GM19463 (cell line): ENCODE measurements around the gene COL6A6.
"Not testable (repeated sequence)": the region's sequence is repeated elsewhere in the genome, so short reads cannot be mapped to it uniquely, and the experiment has no call there.

Experiments
- ATAC-seq: cut with Tn5 transposase; IDR thresholded peaks from one replicate; pipeline ENCODE4 v1.9.1; 2021; ENCODE audit warnings: mild to moderate bottlenecking, moderate library complexity; ENCODE audit not compliant: unreplicated experiment

Gene COL6A6

GRCh38 chr3:130537673-130538304, 20.8 kb downstream of the COL6A6 start:
- no peak for ATAC-seq

DNA sequence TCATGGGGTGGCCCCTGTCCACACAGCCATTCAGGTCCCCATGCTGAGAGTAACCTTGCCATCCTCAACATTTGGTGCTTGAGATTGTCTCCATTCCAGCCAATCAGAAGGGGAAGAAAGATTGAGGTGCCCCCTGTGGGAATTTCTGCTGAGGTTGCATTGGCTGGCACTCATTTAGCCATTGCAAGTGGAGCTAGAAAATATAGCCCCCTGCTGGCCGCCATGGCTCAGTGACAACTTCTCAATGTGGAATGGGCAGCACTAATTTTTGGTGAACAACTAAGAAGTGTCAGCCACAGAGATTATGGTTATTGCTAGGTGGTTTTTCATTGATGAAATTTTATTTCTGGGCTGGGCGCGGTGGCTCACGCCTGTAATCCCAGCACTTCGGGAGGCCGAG, 22.0 kb downstream of the COL6A6 start:
- peak; percentile 62 for ATAC-seq

- ATAC-seq = no peak
Measured at GRCh38 chr3:130543322-130543721, 26.3 kb downstream of the COL6A6 start.

DNA sequence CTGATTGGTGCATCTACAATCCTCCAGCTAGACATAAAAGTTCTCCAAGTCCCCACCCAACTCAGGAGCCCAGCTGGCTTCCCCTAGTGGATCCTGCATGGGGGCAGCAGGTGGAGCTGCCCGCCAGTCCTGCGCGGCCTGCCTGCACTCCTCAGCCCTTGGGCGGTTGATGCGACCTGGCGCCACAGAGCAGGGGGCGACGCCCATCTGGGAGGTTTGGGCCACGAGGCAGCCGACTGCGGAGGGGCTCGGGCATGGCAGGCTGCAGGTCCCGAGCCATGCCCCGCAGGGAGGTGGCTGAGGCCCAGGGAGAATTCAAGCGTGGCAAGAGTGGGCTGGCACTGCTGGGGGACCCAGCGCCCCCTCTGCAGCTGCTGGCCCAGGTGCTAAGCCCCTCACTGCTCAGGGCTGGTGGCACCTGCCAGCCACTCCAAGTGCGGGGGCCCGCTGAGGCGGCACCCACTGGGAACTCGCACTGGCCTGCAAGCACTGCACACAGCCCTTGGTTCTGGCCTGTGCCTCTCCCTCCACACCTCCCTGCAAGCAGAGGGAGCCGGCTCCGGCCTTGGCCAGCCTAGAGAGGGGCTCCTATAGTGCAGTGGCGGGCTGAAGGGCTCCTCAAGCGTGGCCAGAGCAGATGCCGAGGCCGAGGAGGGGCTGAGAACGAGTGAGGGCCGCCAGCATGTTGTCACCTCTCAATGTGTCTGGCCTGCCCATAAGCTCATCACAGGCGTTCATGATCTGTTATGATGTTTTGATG, 30.1 kb downstream of the COL6A6 start:
- no peak for ATAC-seq

DNA sequence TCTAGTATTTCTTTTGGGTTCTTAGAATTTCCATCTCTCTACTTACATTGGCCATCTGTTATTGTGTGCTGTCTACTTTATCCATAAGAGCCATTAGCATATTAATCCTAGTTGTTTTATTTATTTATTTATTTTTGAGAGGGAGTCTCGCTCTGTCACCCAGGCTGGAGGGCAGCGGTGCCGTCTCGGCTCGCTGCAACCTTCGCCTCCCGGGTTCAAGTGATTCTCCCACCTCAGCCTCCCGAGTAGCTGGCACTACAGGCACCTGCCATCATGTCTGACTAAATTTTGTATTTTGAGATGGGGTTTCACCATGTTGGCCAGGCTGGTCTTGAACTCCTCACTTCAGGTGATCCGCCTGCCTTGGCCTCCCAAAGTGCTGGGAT, 30.7 kb downstream of the COL6A6 start:
- not testable (repeated sequence) for ATAC-seq

- ATAC-seq = no peak
Measured at GRCh38 chr3:130548356-130548755, 31.4 kb downstream of the COL6A6 start.

DNA sequence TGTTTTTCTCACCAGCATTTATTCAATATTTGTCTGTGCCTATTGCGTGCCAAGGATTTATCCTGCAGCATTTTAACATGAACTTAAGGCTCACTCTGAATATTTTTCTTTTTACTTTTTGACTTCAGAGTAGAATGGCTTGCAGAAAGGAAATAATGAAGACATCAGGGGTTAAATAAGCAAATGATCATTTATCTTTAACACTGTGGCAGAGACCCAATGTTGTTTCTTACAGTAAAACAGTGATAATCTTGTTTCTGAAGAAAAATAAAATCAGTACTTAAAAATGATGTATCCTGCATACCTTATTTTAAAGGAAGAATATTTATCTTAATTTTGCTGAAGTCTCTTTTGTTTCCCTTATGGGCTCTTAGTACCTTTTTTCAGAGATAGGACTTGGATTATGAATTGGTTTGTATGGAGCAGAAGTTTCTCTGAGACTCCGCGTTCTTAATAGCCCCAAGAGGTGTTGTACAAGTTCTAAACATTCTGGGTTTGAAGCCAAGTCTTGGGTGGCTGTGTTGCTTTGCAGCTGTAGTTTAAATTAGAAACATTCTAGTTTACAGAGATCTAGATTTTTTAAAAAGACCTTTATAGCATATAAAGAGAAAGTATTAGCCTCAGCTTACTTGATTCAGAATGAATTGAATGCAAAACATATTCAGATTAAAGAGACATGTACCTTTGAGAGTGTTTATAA, 40.5 kb downstream of the COL6A6 start:
- ATAC-seq = no peak

DNA sequence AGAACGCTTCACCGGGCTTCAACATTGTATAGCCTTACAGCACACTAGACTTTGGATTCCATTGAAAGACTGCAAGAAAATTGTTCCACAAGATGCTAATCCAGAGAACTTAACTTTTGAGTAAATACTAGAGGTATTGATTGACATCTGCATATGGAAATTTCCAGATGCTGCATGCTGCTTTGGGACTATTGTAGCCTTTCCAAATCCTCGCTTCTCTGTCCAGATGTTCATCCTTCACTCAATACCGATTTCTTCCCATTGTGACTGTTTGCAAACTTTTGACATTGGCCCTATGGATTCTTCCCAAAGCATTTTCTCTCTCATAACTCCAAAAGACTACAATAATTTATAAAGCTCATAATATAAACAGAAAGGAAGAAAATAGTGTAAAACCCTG, 41.4 kb downstream of the COL6A6 start:
- ATAC-seq = no peak

DNA sequence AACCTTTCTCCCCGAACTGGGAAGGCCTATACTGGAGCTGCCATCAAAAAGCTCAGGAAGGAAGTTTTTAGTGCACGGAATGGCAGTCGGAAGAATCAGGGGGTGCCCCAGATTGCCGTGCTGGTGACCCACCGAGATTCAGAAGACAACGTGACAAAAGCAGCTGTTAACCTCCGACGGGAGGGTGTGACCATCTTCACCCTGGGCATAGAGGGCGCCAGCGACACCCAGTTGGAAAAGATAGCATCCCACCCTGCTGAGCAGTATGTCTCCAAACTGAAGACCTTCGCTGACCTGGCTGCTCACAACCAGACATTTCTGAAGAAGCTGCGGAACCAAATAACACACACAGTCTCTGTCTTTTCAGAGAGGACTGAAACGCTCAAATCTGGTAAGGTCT, 48.2 kb downstream of the COL6A6 start:
- ATAC-seq = no peak
